Forelimb muscle (tissue), 1 donor: Measurements from ENCODE around the gene KANK3. TPM values are rescaled to one million over a fixed set of nuclear protein-coding genes. Genes with fewer than 3 reads are reported as not detected.
A peak's percentile ranks its signal among the peaks of the same experiment; 100 is the strongest.
"Not testable (repeated sequence)": the region's sequence is repeated elsewhere in the genome, so short reads cannot be mapped to it uniquely, and the experiment has no call there.

Experiments
- DNase-seq: peaks from one replicate; pipeline ENCODE4 v3.0.0-alpha.2; 2013; ENCODE audit warnings: low read depth
- polyA plus RNA-seq: library from polyadenylated mRNA; unstranded; fragments of 120-200 nt; gene quantifications from one replicate; pipeline ENCODE4 v1.2.1, GENCODE V29; 2013; ENCODE audit not compliant: insufficient read length

The KANK3 gene
- polyA plus RNA-seq, result 10.3 TPM

GRCh38 chr19:8342684-8343482 is at the start of gene KANK3:
KANK3 (minus strand) TSS chr19:8343262; CDS start chr19:8337828, 5,434 bp downstream.
- DNase-seq, result no peak

GRCh38 chr19:8392017-8392591 is 49.0 kb upstream of the KANK3 start:
- no peak for DNase-seq

GRCh38 chr19:8391198-8392016 is 48.3 kb upstream of the KANK3 start:
- no peak for DNase-seq

- peak; percentile 48 for DNase-seq
Observed at GRCh38 chr19:8390617-8390981, 47.5 kb upstream of the KANK3 start.

GRCh38 chr19:8389891-8390616 is 47.0 kb upstream of the KANK3 start, which contains the start of gene RAB11B:
RAB11B (plus strand) TSS chr19:8390360; CDS start chr19:8390417, 57 bp downstream.
- DNase-seq, result peak; percentile 98

- no peak for DNase-seq
Observed at GRCh38 chr19:8388612-8388958, 45.5 kb upstream of the KANK3 start.

- DNase-seq, result no peak
Observed at GRCh38 chr19:8387688-8388611, 44.9 kb upstream of the KANK3 start.

GRCh38 chr19:8386990-8387389 is 43.9 kb upstream of the KANK3 start:
- no peak for DNase-seq

GRCh38 chr19:8386419-8386818 is 43.4 kb upstream of the KANK3 start:
- DNase-seq, result not testable (repeated sequence)

- not testable (repeated sequence) for DNase-seq
Observed at GRCh38 chr19:8385566-8385965, 42.5 kb upstream of the KANK3 start.

GRCh38 chr19:8385103-8385502 is 42.0 kb upstream of the KANK3 start:
- not testable (repeated sequence) for DNase-seq

- not testable (repeated sequence) for DNase-seq
Observed at GRCh38 chr19:8384569-8384968, 41.5 kb upstream of the KANK3 start.

GRCh38 chr19:8379156-8379891 is 36.3 kb upstream of the KANK3 start:
- DNase-seq, result not testable (repeated sequence)

- DNase-seq, result no peak
Observed at GRCh38 chr19:8377598-8377997, 34.5 kb upstream of the KANK3 start.

- not testable (repeated sequence) for DNase-seq
Observed at GRCh38 chr19:8376373-8376974, 33.4 kb upstream of the KANK3 start.

GRCh38 chr19:8375766-8376165 is 32.7 kb upstream of the KANK3 start:
- not testable (repeated sequence) for DNase-seq

GRCh38 chr19:8373867-8374813 is 31.1 kb upstream of the KANK3 start:
- DNase-seq, result no peak
